GM13976 (cell line): Measurements from ENCODE around the gene IDI2.
"Not testable (repeated sequence)": the region's sequence is repeated elsewhere in the genome, so short reads cannot be mapped to it uniquely, and the experiment has no call there.

ENCODE experiments used
- DNase-seq: peaks from one replicate; pipeline ENCODE4 v3.0.0; 2012; ENCODE audit warnings: low spot score
- in situ Hi-C: fragments of 300-500 bp; cut with MboI; formaldehyde crosslinking; loops from one replicate; pipeline ENCODE4 v1.12.0; 2022; ENCODE audit warnings: low sequenced_read_pairs, mixed read lengths, inconsistent platforms; ENCODE audit not compliant: unreplicated experiment
- TF ChIP-seq, protein P1 (sequence below): IDR thresholded peaks from 2 replicates; pipeline ENCODE4 v1.5.1; 2012; ENCODE audit warnings: borderline replicate concordance, mild to moderate bottlenecking; ENCODE audit not compliant: insufficient read depth; ENCODE audit errors: extremely low read depth, missing control alignments, control extremely low read depth

Gene IDI2

DNA sequence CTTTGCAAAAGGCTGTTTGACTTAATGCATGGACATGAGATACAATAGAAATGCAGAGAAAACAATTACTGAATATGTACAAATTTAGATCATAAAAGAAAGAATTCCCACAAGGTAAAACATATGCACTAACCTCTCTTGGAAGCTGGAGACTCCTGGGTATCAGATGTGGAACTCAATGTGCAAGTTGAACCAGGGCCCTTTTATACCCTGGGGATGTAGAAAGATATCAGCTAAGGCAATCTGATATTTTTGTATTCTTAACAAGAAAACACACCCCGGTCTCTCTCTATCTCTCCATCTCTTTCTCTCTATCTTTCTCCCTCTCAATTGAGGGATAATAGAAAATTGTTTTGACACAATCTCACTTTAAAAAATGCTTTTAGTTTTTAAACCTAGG, at the start of gene IDI2:
TSS of gene IDI2 (minus strand) at position 177 of the 400 bp plus-strand sequence. CDS start 1,136 bp downstream, outside the sequence.
- TF ChIP-seq, protein P1, sequence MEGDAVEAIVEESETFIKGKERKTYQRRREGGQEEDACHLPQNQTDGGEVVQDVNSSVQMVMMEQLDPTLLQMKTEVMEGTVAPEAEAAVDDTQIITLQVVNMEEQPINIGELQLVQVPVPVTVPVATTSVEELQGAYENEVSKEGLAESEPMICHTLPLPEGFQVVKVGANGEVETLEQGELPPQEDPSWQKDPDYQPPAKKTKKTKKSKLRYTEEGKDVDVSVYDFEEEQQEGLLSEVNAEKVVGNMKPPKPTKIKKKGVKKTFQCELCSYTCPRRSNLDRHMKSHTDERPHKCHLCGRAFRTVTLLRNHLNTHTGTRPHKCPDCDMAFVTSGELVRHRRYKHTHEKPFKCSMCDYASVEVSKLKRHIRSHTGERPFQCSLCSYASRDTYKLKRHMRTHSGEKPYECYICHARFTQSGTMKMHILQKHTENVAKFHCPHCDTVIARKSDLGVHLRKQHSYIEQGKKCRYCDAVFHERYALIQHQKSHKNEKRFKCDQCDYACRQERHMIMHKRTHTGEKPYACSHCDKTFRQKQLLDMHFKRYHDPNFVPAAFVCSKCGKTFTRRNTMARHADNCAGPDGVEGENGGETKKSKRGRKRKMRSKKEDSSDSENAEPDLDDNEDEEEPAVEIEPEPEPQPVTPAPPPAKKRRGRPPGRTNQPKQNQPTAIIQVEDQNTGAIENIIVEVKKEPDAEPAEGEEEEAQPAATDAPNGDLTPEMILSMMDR, result no peak
- in situ Hi-C loops, result no loop called here
- no peak for DNase-seq

- TF ChIP-seq, protein P1, result no peak
- DNase-seq, result no peak
- in situ Hi-C loops, result no loop called here
Measured at GRCh38 chr10:1074748-1075308, 49.2 kb upstream of the IDI2 start.

DNA sequence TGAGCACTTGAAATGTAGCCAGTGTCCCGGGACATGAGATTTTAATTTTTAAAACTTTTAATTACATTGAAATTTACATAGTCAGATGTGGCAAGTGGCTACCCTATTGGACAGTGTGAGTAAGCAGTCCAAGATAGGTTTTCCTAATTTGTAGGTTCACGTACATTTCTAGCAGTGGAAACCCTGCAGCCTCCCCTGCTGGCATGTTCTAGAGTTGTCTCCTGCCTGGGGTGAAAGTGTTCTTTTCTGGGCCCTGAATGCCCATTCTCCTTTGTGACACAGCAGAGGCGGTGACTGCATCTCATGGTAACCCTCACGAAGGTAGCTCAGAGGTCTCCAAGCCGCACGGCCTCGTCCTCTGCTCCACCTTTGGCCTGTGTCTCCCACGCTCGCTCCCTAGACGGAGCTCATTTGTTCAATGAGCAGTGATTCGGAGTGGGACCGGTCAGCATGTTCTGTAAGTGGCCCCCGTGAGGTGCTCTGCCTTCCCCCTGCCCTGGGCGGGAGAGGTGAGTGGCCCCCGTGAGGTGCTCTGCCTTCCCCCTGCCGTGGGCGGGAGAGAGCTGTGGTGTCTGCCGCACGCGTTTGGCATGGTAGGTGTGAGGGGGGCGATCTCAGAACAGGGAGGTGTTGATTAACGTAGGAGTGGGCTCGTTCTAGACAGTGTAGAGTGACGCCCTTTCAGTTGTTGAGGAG, 48.5 kb upstream of the IDI2 start:
- TF ChIP-seq, protein P1, result peak; percentile 27
- in situ Hi-C loops, result no loop called here

GRCh38 chr10:1070919-1071318, 45.3 kb upstream of the IDI2 start:
- in situ Hi-C loops, result no loop called here
- TF ChIP-seq, protein P1, result no peak

More for the DNA sequence above, 48.5 kb upstream of the IDI2 start:
- DNase-seq, result no peak

GRCh38 chr10:1068380-1069361, 43.0 kb upstream of the IDI2 start:
- in situ Hi-C loops, result no loop called here
- DNase-seq, result no peak

More at GRCh38 chr10:1070919-1071318, 45.3 kb upstream of the IDI2 start:
- no peak for DNase-seq

GRCh38 chr10:1066734-1067133, 41.1 kb upstream of the IDI2 start:
- DNase-seq, in situ Hi-C loops: not testable (repeated sequence)

More at GRCh38 chr10:1068380-1069361, 43.0 kb upstream of the IDI2 start:
- TF ChIP-seq, protein P1, result no peak
